Measurements from ENCODE around the gene LYSMD3.

LYSMD3 gene

GRCh38 chr5:90479611-90480385 is 49.6 kb downstream of the LYSMD3 start:
- H3K4me3 ChIP-seq (ENCODE audit: severe bottlenecking), result no peak overlapping the region
- H3K36me3 ChIP-seq (ENCODE audit: low read depth), result 0 out of 2 replicates have a peak, but pooled peaks cover 5% of the 10 kb centered on the region
- H3K27me3 ChIP-seq (ENCODE audit: insufficient read depth, poor library complexity, severe bottlenecking), result no peaks in the 10 kb centered on the region
- no peak for TF ChIP-seq CTCF (IDR thresholded peaks at IDR 0.05; ENCODE audit: poor library complexity, severe bottlenecking)
- DNase-seq (ENCODE audit: low spot score) (no peak), ATAC-seq (ENCODE audit: low read depth) (no peak)
- no peaks in the 10 kb centered on the region for H3K4me1 ChIP-seq (ENCODE audit: insufficient read depth, poor library complexity, severe bottlenecking)
- H3K27ac ChIP-seq (ENCODE audit: poor library complexity, severe bottlenecking), result no peak overlapping the region
- H3K9me3 ChIP-seq (ENCODE audit: severe bottlenecking), result no peaks in the 10 kb centered on the region

- ATAC-seq (ENCODE audit: low read depth), result no peak
- Histone ChIP-seq H3K27me3 (ENCODE audit: insufficient read depth, poor library complexity, severe bottlenecking) (no peaks in the 10 kb centered on the region), H3K36me3 (ENCODE audit: low read depth) (0 out of 2 replicates have a peak, but pooled peaks cover 5% of the 10 kb centered on the region), H3K9me3 (ENCODE audit: severe bottlenecking) (no peaks in the 10 kb centered on the region), H3K4me1 (ENCODE audit: insufficient read depth, poor library complexity, severe bottlenecking) (peaks cover 5% of the 10 kb centered on the region), H3K27ac (ENCODE audit: poor library complexity, severe bottlenecking) (no peak overlapping the region), H3K4me3 (ENCODE audit: severe bottlenecking) (no peak overlapping the region)
- no peak for DNase-seq (ENCODE audit: low spot score)
- no peak for TF ChIP-seq CTCF (IDR thresholded peaks at IDR 0.05; ENCODE audit: poor library complexity, severe bottlenecking)
Observed at GRCh38 chr5:90477621-90478215, 51.7 kb downstream of the LYSMD3 start.

GRCh38 chr5:90477073-90477472 is 52.3 kb downstream of the LYSMD3 start:
- Histone ChIP-seq H3K27me3 (ENCODE audit: insufficient read depth, poor library complexity, severe bottlenecking) (no peaks in the 10 kb centered on the region), H3K36me3 (ENCODE audit: low read depth) (0 out of 2 replicates have a peak, but pooled peaks cover 5% of the 10 kb centered on the region), H3K27ac (ENCODE audit: poor library complexity, severe bottlenecking) (no peak overlapping the region), H3K4me3 (ENCODE audit: severe bottlenecking) (no peak overlapping the region), H3K4me1 (ENCODE audit: insufficient read depth, poor library complexity, severe bottlenecking) (peaks cover 8% of the 10 kb centered on the region), H3K9me3 (ENCODE audit: severe bottlenecking) (no peaks in the 10 kb centered on the region)
- ATAC-seq (ENCODE audit: low read depth) (no peak), DNase-seq (ENCODE audit: low spot score) (no peak)
- TF ChIP-seq CTCF (IDR thresholded peaks at IDR 0.05; ENCODE audit: poor library complexity, severe bottlenecking), result no peak

- Histone ChIP-seq H3K9me3 (ENCODE audit: severe bottlenecking) (no peaks in the 10 kb centered on the region), H3K4me3 (ENCODE audit: severe bottlenecking) (no peak overlapping the region), H3K27ac (ENCODE audit: poor library complexity, severe bottlenecking) (no peak overlapping the region), H3K36me3 (ENCODE audit: low read depth) (0 out of 2 replicates have a peak, but pooled peaks cover 5% of the 10 kb centered on the region), H3K27me3 (ENCODE audit: insufficient read depth, poor library complexity, severe bottlenecking) (no peaks in the 10 kb centered on the region), H3K4me1 (ENCODE audit: insufficient read depth, poor library complexity, severe bottlenecking) (peaks cover 8% of the 10 kb centered on the region)
- ATAC-seq (ENCODE audit: low read depth) (no peak), DNase-seq (ENCODE audit: low spot score) (no peak)
- no peak for TF ChIP-seq CTCF (IDR thresholded peaks at IDR 0.05; ENCODE audit: poor library complexity, severe bottlenecking)
Observed at GRCh38 chr5:90476391-90476790, 53.0 kb downstream of the LYSMD3 start.
